Measurements from ENCODE around the gene NIT1. TPM values are rescaled to one million over a fixed set of nuclear protein-coding genes. Genes with fewer than 3 reads are reported as not detected.

The NIT1 gene
- total and polyA plus RNA-seq, 12 donors, result 24.1 to 41.2 (median 32.1) TPM

- WGBS, 2 donors, result 83 to 86% methylated on average over 2 of the region's 2 CpGs
- Histone ChIP-seq H3K27ac (peak overlapping the region in 1 of 10 donors; percentile 65), H3K27me3 (peaks cover 0 to 18% (median 9%) of the 10 kb centered on the region in 7 donors), H3K4me3 (no peak overlapping the region), H3K4me1 (peaks cover 0 to 22% (median 0%) of the 10 kb centered on the region in 9 donors), H3K36me3 (no peaks in the 10 kb centered on the region), H3K9me3 (no peaks in the 10 kb centered on the region)
- DNase-seq (no peak), ATAC-seq (no peak)
- intact Hi-C loops (cut with DNase I), result no loop called here
- no peak for TF ChIP-seq CTCF (IDR thresholded peaks at IDR 0.05)
Observed at GRCh38 chr1:161082483-161082882, 35.4 kb upstream of the NIT1 start.

- peak overlapping the region in 1 of 10 donors; percentile 65 for H3K27ac ChIP-seq
Observed at GRCh38 chr1:161082996-161083747, 34.7 kb upstream of the NIT1 start.

GRCh38 chr1:161083748-161084596, 33.9 kb upstream of the NIT1 start:
- 71 to 76% methylated on average over 10 of the region's 10 CpGs for WGBS, 2 donors
- Histone ChIP-seq H3K36me3 (no peaks in the 10 kb centered on the region), H3K9me3 (no peaks in the 10 kb centered on the region), H3K27me3 (peaks cover 0 to 13% (median 8%) of the 10 kb centered on the region in 7 donors), H3K4me3 (no peak overlapping the region), H3K27ac (peak overlapping the region in 1 of 10 donors; percentile 65), H3K4me1 (peaks cover 0 to 22% (median 0%) of the 10 kb centered on the region in 9 donors)
- DNase-seq (no peak), ATAC-seq (no peak)
- intact Hi-C loops (cut with DNase I), result no loop called here
- no peak for TF ChIP-seq CTCF (IDR thresholded peaks at IDR 0.05)

More at GRCh38 chr1:161082996-161083747, 34.7 kb upstream of the NIT1 start:
- no peaks in the 10 kb centered on the region for H3K36me3 ChIP-seq
- ATAC-seq, result peak; percentile 40 to 93 (median 76)
- TF ChIP-seq CTCF (IDR thresholded peaks at IDR 0.05), result no peak
- intact Hi-C loops (cut with DNase I), result no loop called here
- peaks cover 0 to 22% (median 0%) of the 10 kb centered on the region in 9 donors for H3K4me1 ChIP-seq
- 67 to 70% methylated on average over 8 of the region's 8 CpGs for WGBS, 2 donors
- DNase-seq, result peak in 1 of 2 donors; percentile 69
- no peaks in the 10 kb centered on the region for H3K9me3 ChIP-seq
- H3K4me3 ChIP-seq, result no peak overlapping the region
- peaks cover 0 to 18% (median 9%) of the 10 kb centered on the region in 7 donors for H3K27me3 ChIP-seq

- TF ChIP-seq CTCF (IDR thresholded peaks at IDR 0.05), result no peak
- DNase-seq (no peak), ATAC-seq (no peak)
- no peak overlapping the region for H3K4me3 ChIP-seq
- no peaks in the 10 kb centered on the region for H3K36me3 ChIP-seq
- intact Hi-C loops (cut with DNase I), result no loop called here
- 93 to 100% methylated on average over 1 of the region's 1 CpG for WGBS, 2 donors
- no peaks in the 10 kb centered on the region for H3K9me3 ChIP-seq
- H3K27me3 ChIP-seq, result peaks cover 0 to 9% (median 2%) of the 10 kb centered on the region in 7 donors
- no peak overlapping the region for H3K27ac ChIP-seq
- H3K4me1 ChIP-seq, result peaks cover 0 to 22% (median 0%) of the 10 kb centered on the region in 9 donors
Observed at GRCh38 chr1:161084597-161084988, 33.3 kb upstream of the NIT1 start.
